Suppressor macrophage (primary cell): ENCODE results near the gene DHX58.

ENCODE experiments used
- DNase-seq, 4 experiments: peaks; one replicate each; pipeline ENCODE4 v3.0.0-alpha.2; 2020 to 2022

DHX58 gene

DNA sequence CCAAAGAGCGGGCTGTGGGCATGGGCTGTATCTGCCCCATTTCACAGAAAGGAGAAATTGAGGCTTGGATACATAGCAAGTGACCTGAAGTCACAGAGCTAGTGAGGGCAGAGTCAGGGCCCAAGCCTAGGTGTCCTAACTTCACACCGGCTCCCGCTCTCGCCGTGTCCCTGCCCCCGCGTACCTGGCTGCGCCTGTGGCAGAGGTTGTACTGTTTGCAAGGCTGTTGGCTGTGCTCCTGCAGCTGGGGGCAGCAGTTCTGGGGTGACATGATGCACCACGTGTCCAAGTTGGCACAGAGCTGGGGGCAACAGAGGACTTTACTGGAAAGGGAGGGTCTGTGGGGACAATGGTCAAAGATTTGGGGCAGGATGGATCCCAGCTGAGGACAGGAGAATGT, 3.4 kb downstream of the DHX58 start:
- no peak for DNase-seq

- DNase-seq = peak; percentile 83 to 93 (median 87)
Measured at GRCh38 chr17:42107597-42108576, 4.6 kb downstream of the DHX58 start.

DNA sequence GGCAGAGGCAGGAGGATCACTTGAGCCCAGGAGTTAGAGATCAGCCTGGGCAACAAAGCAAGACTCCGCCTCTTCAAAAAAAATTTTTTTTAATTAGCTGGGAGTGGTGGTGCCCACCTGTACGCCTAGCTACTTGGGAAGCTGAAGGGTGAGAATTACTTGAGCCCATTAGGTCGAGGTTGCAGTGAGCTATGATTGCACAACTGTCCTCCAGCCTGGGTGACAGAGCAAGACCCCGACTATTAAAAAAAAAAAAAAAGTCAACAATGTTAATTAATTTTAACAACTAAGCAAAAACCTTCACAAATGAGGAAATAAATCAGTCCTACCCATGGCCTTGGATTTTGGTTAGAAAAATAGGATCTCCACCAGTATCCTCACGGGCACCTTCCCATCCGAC, 5.4 kb downstream of the DHX58 start:
- no peak for DNase-seq

DNA sequence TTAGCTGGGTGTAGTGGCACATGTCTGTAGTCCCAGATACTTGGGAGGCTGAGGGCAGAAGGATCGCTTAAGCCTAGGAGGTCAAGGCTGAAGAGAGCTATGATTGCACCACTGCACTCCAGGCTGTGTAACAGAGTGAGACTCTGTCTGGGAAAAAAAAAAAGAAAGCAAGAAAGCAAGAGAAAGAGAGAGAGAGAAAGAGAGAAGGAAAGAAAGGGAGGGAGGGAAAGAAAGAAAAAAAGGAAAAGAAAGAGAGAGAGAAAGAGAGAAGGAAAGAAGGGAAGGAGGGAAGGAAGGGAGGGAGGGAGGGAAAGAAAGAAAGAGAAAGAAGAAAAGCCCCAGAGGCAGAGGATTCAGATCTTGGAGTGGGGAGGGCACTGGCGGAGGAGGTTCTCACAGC, 6.5 kb downstream of the DHX58 start:
- no peak for DNase-seq

- DNase-seq = no peak
Measured at GRCh38 chr17:42104264-42104663, 8.2 kb downstream of the DHX58 start.

DNA sequence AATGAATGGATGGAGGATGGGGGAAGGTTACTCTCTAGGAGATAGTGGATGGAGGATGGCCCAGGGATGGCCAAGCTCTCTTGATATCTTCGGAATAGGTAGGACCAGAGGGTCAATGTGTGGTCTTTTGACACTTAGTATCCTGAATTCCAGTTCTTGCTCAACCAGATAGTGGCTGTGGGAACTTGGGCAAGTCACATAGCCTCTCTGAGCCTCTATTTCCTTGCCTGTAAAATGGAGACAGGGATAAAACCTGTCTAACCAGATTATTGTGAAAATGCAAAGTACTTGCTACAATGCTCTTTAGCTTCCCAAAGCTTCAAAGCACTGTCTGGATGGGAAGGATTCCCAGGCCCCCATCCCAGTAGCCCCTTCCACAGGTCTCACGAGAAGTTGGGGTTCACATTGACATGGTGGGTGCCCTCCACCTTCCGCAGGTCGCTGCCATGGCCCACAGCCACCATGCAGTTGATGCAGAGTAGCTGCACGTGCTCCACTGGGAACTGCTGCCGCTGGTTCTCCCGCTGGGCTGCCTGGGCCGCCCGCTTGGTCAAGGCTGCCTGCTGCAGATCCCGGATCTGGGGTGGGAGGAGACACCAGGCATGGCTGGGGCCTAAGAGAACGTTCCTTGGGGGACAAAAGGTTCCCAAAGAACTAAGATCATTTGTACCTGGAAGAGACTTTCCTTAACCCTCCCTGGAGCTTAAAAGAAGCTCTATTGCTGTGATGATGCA, 9.1 kb downstream of the DHX58 start:
- no peak for DNase-seq

DNA sequence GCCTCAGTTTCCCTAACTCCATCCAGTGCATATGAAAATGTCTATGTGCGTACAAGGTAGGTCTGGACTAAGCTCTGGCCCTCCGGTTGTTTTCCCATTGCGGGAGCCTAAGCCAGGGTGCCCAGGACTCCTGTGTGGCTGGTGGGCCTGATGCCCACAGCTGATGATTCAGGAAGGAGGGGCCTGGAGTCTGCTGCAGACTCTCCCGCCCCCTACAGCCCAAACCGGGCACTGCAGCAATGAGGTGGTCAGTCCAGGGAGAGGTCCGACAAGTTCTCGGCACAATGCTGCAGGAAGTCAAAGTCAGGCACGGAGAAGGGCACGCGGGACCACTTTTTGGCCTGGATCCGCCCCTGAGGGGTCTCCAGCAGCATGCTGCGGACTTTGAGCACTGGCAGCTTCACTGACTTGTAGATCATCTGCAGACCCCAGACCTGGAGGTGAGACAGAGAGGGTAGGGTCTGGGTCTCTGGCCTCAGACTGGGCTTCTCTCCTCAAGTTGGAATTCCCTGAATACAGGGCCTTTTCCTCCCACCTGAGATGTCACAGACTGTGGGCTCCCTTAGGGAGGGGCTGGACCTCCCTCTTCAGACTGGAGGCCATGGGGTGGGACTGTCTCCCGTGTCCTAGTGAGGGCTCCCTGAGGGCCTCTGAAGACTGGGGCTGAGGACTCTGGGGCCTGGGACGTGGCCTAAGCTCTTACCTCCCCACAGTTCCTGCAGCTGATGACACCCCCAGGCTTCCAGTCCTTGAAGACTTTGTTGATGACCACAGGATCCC, 10.8 kb downstream of the DHX58 start:
- DNase-seq = peak; percentile 79 to 91 (median 84)

- DNase-seq = no peak
Measured at GRCh38 chr17:42098730-42099399, 13.6 kb downstream of the DHX58 start.

- peak in 1 of 4 experiments; percentile 15 for DNase-seq
Measured at GRCh38 chr17:42097691-42098631, 14.6 kb downstream of the DHX58 start, which contains the start of gene ZNF385C. Gene ZNF385C, minus strand, starts transcription at chr17:42098473. Its CDS starts 35,417 bp downstream, at chr17:42063056.

DNA sequence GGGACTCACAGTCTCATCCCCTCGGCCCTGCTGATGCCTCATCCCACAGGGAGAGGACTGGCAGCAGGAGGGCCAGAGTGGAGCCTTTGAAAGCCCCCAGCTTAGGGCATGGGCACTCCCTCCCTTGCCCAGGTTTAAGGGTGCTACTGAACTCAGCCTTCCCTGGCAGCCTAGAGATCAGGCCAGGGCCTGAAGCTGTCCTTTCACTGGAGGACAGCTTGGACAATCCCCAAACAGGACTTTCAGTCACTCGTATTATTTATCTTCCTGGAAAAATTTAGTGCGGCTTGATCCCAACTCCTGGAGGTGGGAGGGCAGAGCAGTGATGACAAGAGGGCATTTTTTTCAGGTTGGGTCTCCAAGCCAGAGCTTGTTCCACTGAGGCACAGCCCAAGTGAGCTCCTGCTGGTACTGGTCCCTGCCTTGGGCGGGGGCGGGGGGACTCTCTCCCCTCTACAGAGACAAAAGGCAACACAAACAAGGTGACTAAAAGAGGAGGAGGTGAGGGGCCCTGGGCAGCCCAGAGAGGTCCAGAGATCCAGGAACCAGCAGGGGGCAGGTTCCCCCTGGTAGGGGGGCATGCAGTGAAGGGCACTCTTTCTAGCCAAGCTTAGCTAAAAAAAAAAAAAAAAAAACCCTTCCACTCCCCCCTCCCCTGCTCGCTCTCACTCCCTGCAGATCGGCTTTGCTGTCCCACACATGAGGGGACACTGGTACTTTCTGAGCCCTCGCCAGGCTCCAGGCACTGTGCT, 16.0 kb downstream of the DHX58 start:
- no peak for DNase-seq

DNA sequence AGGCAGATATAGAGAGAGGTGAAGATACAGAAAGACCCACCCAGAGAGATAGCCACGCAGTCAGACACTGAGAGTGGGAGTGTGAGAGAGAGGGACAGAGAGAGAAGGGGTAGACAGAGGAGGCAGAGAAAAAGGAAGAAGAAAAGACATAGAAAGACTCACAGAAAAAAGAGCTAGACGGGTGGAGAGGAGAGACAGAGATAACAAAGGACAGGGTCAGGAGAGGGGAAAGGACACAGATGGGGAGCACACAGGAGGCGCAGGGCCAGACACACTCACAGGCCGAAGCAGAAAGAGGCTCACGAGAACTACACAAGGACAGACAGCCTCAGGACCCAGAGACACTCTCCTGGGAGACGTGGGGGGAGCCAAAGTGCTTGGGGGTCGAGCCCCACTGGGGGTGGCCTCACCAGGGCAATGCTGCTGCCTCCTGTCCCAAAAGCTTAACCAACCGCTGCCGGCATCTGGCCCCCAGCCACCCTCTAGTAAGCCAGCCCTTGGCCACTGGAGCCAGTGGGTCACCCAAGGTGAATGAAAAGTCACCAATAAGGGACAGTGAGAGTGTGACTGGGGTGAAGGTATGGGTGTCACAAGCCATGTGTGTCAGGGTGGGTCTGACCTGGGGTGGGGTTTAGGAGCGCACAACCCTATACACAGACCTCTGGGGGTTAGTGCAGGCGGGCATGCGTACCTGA, 18.0 kb downstream of the DHX58 start:
- no peak for DNase-seq

DNA sequence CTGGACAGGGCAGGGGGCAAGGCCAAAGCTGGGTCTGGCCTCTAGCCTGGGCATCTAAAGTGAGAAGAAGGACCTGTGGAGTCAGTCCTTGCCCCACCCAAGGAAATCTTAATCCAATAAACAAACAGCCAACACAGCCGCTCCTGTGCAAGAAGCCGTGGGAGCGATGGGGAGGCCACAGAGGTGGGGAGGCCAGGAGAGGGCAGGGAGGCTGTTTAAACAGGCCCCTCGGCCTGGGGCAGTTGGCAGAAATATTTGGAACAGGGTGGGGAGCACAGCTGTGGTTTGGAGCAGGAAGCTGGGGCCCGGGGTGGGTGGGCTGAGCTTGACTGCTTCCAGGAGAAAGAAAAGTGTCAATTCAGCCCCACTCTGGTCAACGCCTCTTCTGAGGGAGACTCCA, 19.6 kb downstream of the DHX58 start:
- no peak for DNase-seq

DNA sequence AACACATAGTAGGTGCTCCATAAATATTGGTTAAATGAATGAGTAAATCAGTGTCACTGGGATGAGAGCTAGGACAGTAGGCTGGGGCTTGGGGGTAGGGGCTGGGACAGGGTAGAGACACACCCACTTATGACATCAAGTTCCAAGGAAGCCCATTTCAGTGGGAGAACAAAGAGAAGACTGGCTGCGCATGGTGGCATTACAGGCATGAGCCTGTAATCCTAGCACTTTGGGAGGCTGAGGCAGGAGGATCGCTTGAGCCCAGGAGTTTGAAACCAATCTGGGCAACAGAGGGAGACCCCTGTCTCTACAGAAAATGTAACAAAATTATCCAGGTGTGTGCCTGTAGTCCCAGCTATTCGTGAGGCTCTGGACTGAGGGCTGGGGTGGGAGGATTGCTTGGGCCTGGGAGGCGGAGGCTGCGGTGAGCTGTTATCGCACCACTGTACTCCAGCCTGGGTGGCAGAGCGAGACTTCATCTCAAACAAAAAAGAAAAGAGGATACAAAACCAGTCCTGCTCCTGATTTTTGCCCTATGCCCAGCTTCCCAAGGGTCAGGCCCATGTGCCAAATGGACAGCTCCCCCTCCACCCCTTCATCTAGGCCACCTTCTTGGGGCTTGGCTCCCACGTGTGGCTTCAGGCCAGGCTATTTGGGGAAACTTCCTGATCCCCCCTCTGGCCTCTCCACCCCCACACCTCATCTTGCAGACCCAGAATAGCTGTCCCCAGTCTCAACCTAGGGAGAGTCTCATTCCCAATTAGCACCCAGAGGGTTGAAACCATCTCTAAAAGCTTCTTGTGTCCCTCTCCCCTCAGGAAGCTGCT, 21.3 kb downstream of the DHX58 start:
- no peak for DNase-seq

DNA sequence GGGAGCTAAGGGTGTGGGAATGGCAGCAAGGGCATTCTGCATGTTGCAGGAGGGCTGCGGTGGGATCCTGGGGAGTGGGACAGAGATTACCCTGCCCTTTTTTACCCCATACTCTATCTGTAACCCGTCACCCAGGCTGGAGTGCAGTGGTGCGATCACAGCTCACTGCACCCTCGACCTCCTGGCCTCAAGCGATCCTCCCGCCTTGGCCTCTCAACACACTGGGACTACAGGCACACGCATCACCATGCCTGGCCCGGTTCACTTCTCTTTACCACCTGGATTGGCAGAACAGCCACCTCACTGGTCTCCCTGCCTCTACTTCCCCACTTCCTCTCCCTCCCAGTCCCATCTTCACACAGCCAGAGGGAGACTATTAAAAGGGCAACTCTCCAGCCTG, 23.8 kb downstream of the DHX58 start:
- DNase-seq = no peak

- DNase-seq = no peak
Measured at GRCh38 chr17:42087736-42088705, 24.5 kb downstream of the DHX58 start.

GRCh38 chr17:42087042-42087701, 25.3 kb downstream of the DHX58 start:
- no peak for DNase-seq
